Progenitor cell of endocrine pancreas (in vitro differentiated cells): ENCODE data around the gene THSD1. TPM values are rescaled to one million over a fixed set of nuclear protein-coding genes. Genes with fewer than 3 reads are reported as not detected.
"Not testable (repeated sequence)": the region's sequence is repeated elsewhere in the genome, so short reads cannot be mapped to it uniquely, and the experiment has no call there.

Experiments used
- DNase-seq: peaks from one replicate; pipeline ENCODE4 v3.0.0; 2021; ENCODE audit warnings: low spot score; ENCODE audit not compliant: unreplicated experiment
- H3K27ac Mint-ChIP-seq: 2 replicates; pipeline ENCODE4 v1.8.0; 2021; ENCODE audit warnings: mild to moderate bottlenecking, moderate library complexity, mixed read lengths
- H3K27me3 Mint-ChIP-seq: 2 replicates; pipeline ENCODE4 v1.8.0; 2021; ENCODE audit warnings: mixed read lengths
- H3K36me3 Mint-ChIP-seq: 2 replicates; pipeline ENCODE4 v1.8.0; 2022; ENCODE audit warnings: mixed read lengths; ENCODE audit not compliant: insufficient read depth
- H3K4me1 Mint-ChIP-seq: 2 replicates; pipeline ENCODE4 v1.8.0; 2021; ENCODE audit warnings: low read depth, mixed read lengths
- H3K4me3 Mint-ChIP-seq: 2 replicates; pipeline ENCODE4 v1.8.0; 2021; ENCODE audit warnings: low read depth, mild to moderate bottlenecking, moderate library complexity, mixed read lengths
- H3K9me3 Mint-ChIP-seq: 2 replicates; pipeline ENCODE4 v1.8.0; 2021; ENCODE audit warnings: low read depth, mixed read lengths
- CTCF ChIP-seq: fragments of 200-600 bp; sonication (generic); IDR thresholded peaks from one replicate; pipeline ENCODE4 v1.5.0; 2021; ENCODE audit warnings: antibody characterized with exemption, mild to moderate bottlenecking; ENCODE audit not compliant: unreplicated experiment
- total RNA-seq: library from RNA; stranded (reverse); gene quantifications from 2 replicates; pipeline ENCODE4 v1.2.1, GENCODE V29; 2021

Gene THSD1
- total RNA-seq, 1 donor from 2014 or later: 1.7 TPM

GRCh38 chr13:52411629-52412028 lies 5.7 kb upstream of the THSD1 start:
- Mint-ChIP-seq H3K4me1 (peaks cover 7% of the 10 kb centered on the region), H3K36me3 (peaks cover 14% of the 10 kb centered on the region), H3K4me3 (no peak overlapping the region), H3K27me3 (peaks cover 11% of the 10 kb centered on the region), H3K9me3 (no peaks in the 10 kb centered on the region), H3K27ac (peak overlapping the region; percentile 0)
- DNase-seq: no peak
- TF ChIP-seq CTCF: no peak

- H3K27ac Mint-ChIP-seq, H3K36me3 Mint-ChIP-seq, H3K9me3 Mint-ChIP-seq, H3K4me3 Mint-ChIP-seq, DNase-seq, H3K4me1 Mint-ChIP-seq: not testable (repeated sequence)
- H3K27me3 Mint-ChIP-seq: peaks cover 35% of the 10 kb centered on the region
Measured at GRCh38 chr13:52408071-52408658, 2.2 kb upstream of the THSD1 start.

GRCh38 chr13:52407436-52407835 lies 1.5 kb upstream of the THSD1 start:
- H3K27ac Mint-ChIP-seq, H3K9me3 Mint-ChIP-seq, DNase-seq, H3K4me3 Mint-ChIP-seq, H3K4me1 Mint-ChIP-seq, H3K36me3 Mint-ChIP-seq: not testable (repeated sequence)
- H3K27me3 Mint-ChIP-seq: peaks cover 38% of the 10 kb centered on the region

- DNase-seq: no peak
- peaks cover 5% of the 10 kb centered on the region for H3K4me1 Mint-ChIP-seq
- no peak for TF ChIP-seq CTCF
- no peak overlapping the region for H3K4me3 Mint-ChIP-seq
- H3K27me3 Mint-ChIP-seq: peaks cover 38% of the 10 kb centered on the region
- peaks cover 10% of the 10 kb centered on the region for H3K36me3 Mint-ChIP-seq
- H3K9me3 Mint-ChIP-seq: no peaks in the 10 kb centered on the region
- no peak overlapping the region for H3K27ac Mint-ChIP-seq
Measured at GRCh38 chr13:52406629-52407028, 657 bp upstream of the THSD1 start.

GRCh38 chr13:52405369-52405766 lies 604 bp downstream of the THSD1 start:
- Mint-ChIP-seq H3K27me3 (peaks cover 38% of the 10 kb centered on the region), H3K9me3 (no peaks in the 10 kb centered on the region), H3K36me3 (peaks cover 8% of the 10 kb centered on the region), H3K27ac (no peak overlapping the region), H3K4me1 (peaks cover 3% of the 10 kb centered on the region), H3K4me3 (peak overlapping the region; percentile 53)
- DNase-seq: no peak
- no peak for TF ChIP-seq CTCF

- no peak for DNase-seq
- no peak overlapping the region for H3K27ac Mint-ChIP-seq
- no peaks in the 10 kb centered on the region for H3K4me1 Mint-ChIP-seq
- no peak overlapping the region for H3K4me3 Mint-ChIP-seq
- no peaks in the 10 kb centered on the region for H3K9me3 Mint-ChIP-seq
- no peaks in the 10 kb centered on the region for H3K36me3 Mint-ChIP-seq
- H3K27me3 Mint-ChIP-seq: peaks cover 19% of the 10 kb centered on the region
- TF ChIP-seq CTCF: no peak
Measured at GRCh38 chr13:52399708-52400107, 6.3 kb downstream of the THSD1 start.
